Stomach (tissue), 4 donors: Measurements from ENCODE around the gene KIAA0930.

Experiments
- CTCF ChIP-seq, 7 experiments: fragments of 450-650 bp in 4 of 7; fragments of 200-600 bp in 3 of 7; sonication (generic) in 3 of 7; IDR thresholded peaks; one replicate each; pipeline ENCODE4 v1.5.1; 2016 to 2019; ENCODE audit warnings: antibody characterized with exemption in 7 of 7, control low read depth in 2 of 7, mild to moderate bottlenecking in 1 of 7
- POLR2AphosphoS5 ChIP-seq, 3 donors: sonication (generic); formaldehyde crosslinking; IDR thresholded peaks; one replicate each; pipeline ENCODE4 v1.6.1; 2016; ENCODE audit warnings: antibody characterized with exemption in 3 of 3

- TF ChIP-seq CTCF (IDR thresholded peaks at IDR 0.05) (no peak), POLR2AphosphoS5 (IDR thresholded peaks at IDR 0.05) (no peak)
These were observed 28.8 kb downstream of the KIAA0930 start for GRCh38 chr22:45211848-45212247.
